GM21576 (cell line): ENCODE results near the gene AXIN1.
"Not testable (repeated sequence)": the region's sequence is repeated elsewhere in the genome, so short reads cannot be mapped to it uniquely, and the experiment has no call there.

ENCODE experiments used
- ATAC-seq: cut with Tn5 transposase; IDR thresholded peaks from one replicate; pipeline ENCODE4 v1.9.1; 2021; ENCODE audit warnings: mild to moderate bottlenecking, moderate library complexity; ENCODE audit not compliant: unreplicated experiment

AXIN1 gene

DNA sequence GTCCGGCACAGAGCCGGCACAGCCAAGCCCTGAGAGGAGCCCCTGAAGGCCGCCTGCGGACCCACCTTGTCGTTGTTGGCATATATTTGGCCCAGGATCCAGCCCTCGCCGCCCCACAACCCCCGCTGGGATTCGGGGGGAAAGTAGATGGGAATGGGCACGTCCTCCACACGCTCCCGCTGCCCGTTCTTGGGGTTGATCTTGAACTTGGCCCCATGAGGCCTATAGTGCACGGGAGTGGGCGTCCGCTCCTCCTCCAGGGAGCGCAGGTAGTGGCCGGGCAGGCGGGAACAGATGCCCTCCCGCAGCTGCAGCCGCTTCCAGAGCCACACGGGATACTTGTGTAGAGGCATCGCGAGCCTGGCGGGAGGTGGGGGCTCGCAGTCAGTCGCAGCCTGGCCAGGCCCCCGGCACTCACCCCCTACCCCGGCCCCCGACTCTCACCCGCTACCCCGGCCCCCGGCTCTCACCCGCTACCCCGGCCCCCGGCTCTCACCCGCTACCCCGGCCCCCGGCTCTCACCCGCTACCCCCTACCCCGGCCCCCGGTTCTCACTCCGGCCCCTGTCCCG lies 17.4 kb upstream of the AXIN1 start:
- ATAC-seq: no peak

GRCh38 chr16:369275-369865 lies 16.8 kb upstream of the AXIN1 start:
- ATAC-seq: no peak

DNA sequence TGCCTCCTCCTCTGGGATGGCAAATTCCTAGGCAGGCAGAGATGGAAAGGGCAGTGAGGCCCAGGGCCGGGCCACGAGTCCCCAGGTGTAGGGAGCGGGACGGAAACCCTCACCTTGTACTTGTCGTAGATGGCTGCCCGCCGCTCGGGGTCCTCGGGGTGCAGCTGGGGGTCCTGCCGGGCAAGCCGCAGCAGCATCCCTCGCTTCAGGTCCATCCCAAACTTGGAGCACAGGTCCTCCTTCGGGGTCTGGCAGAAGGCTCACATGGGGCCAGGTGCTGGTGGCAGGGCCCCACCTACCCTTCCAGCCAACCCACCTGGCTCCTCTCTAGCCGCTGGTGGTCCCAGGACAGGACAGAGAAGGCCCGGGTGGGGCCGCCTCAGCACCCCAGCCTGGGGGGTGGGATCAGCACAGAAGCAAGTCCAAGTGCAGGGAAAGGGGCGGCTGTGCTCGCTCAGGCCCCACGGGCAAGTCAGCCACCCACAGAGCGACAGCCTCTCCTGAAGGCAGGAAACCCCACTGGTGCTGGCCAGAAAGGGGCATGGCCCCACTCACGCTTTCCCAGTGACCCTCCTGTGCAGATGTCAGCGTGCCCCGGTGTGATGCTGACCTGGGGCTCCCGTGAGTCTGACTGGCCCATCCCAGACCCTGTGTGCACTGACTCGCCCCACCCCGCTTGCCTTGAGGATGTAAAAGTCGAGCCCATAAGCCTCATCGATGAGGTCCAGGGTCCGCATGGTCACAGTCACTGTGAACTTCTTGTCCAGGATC lies 16.1 kb upstream of the AXIN1 start:
- ATAC-seq: no peak

DNA sequence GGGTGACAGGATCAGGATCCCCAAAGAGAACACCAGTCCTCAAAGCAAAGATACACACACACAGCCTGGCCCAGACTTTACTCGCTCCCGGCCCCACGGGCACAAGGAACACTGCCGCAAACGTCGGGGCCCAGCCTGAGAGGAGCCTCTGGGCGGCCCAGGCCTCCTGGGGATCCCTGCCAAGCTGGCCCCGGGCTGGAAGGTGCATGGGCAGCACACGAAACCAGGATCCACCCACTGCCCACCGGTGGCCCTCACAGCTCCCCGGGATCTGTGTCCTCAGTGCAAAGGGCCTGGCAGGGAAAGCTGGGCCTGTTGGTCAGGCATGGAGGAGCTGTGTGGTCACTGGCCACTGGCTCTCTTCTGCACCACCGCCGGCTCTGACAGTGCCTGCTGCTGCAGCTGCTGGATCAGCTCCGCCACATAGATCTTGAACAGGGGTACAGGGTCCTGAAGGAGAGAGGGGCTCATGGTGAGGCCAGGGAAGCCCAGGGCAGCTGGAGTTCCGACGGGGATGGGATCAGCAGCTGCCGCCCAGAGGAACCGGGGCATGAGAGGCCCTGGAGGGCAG lies 14.9 kb upstream of the AXIN1 start:
- no peak for ATAC-seq

DNA sequence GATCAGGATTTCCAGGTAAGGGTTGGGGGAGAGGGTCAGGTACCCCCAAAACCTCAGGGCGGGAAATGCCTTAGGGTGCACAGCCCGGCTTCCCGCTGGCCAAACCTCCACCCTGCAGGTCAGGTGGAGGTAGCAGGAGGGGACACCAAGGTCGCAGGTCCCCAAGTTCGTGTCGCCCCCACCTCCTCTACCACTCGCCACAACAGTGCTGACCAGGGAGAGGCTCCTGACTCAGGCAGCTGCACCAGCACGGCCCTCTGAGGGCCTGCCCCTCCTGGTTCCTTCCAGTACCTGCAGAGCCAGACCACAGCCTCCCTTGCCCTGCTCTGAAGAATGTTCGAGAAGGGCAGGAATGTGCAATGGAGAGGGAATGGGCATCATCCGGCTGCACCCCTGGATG lies 14.0 kb upstream of the AXIN1 start:
- no peak for ATAC-seq

- no peak for ATAC-seq
These were observed 12.3 kb upstream of the AXIN1 start for GRCh38 chr16:364595-365491.

DNA sequence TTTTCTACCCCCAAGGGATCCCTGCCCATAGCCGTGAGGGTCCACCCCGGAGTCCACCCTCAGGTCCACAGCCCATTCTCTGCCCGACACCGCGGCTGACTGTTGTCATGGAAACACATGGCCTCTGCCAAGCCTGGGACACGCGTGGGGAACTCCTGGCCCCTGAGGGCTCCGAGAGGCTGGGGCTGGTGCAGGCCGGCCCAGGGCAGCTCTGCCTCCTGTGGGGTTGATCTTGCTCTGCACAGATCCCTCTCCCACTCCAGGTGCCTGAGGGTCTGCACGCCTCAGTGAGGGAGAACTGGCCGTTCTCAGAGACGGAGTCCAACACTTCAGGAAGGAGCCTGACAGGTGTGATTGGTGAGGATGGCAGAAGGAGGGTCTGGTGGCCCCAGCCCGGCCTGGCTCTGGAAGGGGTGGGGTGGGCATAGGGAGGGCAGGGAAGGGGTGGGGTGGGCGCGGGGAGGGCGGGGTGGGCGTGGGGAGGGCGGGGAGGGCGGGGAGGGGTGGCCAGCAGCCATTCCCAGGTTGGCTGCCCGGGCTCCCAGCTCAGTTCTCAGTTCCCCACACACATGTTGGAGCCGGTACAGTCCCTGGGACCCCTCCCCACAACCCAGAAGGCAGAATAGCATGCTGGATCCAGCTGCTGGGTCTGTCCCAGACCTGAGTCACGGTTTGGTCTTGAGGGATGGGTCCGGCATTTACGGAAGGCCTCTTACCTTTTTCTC lies 11.4 kb upstream of the AXIN1 start:
- ATAC-seq: no peak

DNA sequence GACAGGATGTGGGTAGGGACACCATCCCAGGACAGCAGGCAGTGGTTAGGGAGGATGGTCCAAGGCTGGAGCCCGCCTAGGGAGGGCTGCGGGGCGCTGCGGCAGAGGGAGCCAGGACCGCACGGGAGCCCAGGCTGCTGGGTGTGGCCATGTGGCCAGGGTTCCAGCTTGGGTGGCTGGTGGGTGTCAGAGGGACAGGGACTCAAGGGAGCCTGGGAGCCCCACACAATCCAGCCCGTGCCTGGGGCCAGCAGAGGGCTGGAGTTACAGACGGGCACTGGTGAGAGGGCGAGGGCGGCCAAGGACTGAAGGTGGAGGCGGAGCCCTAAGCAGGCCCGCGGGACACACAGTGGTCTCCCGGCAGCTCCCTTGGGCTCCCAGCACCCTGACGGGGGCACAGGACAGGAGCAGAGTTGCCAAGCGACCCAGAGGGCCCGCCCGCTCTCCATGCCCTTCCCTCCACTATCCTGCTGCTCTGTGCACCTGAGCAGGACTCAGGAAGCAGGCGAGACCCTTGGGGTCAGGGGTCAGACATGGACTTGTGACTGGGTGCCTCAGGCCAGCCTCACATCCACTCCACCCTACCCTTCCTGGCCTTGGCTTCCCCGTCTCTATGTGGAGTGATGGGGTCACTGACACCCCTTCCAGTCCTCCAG lies 10.7 kb upstream of the AXIN1 start:
- no peak for ATAC-seq

DNA sequence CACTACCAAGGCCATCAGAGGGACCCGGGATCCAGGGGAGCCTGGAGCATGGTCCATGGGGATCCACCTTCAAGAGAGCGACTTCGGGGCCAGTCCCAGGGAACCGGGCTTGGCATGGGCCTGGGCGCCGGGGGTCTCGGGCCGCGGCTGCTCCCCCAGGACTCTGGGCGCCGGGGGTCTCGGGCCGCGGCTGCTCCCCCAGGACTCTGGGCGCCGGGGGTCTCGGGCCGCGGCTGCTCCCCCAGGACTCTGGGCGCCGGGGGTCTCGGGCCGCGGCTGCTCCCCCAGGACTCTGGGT lies 10.1 kb upstream of the AXIN1 start:
- not testable (repeated sequence) for ATAC-seq

- no peak for ATAC-seq
These were observed 9.6 kb upstream of the AXIN1 start for GRCh38 chr16:361872-362701.

GRCh38 chr16:361341-361871 lies 8.9 kb upstream of the AXIN1 start:
- ATAC-seq: no peak

DNA sequence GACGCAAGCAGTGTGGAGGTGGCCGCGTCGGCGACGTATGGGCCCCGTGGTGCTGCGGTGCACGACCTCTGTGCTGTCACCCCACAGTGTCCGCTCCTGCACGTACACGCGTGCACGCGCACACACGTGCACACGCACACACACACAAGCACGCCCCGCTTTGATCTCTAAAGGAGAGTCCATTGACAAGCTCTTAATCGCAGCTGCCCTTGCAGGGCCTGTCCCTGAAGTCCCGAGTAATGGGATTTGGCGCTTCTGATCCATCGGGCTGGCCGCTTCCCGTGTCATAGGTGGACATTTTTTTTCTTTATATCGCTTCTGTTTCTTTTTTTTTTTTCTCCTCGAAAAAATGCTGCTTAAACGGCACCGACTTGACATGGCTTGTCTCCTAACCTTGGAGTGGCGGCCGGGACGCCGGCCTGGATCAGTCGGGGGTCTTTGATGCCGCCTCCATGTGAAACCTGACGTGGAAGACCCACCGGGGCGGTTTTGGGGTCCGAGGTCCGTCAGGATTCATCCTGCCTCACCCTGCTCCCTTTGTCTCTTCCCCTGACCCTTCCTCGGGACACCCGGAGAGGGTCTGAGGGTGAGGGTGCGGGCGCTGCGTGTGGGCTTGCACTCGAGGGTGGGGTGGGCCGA lies 8.3 kb upstream of the AXIN1 start:
- ATAC-seq: no peak

GRCh38 chr16:359871-360697 lies 7.6 kb upstream of the AXIN1 start:
- ATAC-seq: no peak

GRCh38 chr16:359067-359763 lies 6.7 kb upstream of the AXIN1 start:
- no peak for ATAC-seq

DNA sequence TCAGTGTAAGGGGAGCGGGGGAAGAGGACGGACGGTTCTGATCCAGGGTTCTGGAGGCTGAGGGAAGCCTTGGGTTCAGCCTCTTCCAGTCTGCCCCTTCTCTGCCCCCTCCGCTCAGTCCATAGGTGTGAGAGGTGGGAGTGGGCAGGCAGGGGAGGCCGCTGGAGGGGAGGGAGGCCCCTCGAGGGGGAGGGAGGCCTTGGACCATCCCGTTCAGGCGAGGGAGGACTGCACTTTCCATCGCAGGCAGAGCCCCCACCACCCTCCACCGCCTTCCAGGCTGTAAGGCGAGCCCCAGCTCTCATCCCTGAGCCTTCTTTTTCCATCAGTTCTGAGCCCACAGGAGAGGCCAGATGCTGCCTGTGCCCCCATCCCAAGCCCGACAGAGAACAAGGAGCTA lies 4.2 kb upstream of the AXIN1 start:
- no peak for ATAC-seq

DNA sequence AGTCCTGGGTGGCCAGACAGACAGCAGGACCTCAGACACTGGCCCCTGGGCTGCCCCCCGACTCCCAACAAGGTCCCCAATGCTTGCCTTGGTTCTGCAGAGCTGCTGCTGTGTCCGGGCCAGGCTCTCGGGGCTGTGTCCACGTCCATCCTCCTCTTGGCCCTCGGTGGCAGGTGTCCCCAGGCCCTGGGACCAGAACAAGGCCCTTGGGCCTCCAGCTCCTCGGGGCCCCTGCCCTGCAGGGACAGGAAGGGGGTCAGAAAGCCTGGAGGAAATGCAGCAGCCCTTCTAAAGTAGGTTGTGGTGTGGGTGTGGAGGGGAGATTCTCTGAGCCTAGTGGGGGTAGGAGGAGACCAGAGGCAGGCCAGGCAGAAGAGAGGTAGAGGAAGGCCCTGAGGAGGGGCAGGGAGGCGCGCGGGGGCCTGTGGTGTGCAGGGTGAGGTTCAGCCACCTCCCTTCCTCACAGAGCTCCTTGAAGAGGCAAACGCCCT lies 2.5 kb upstream of the AXIN1 start:
- no peak for ATAC-seq
